ENCODE data around the gene ALG9. TPM values are rescaled to one million over a fixed set of nuclear protein-coding genes. Genes with fewer than 3 reads are reported as not detected.

Gene ALG9
- total RNA-seq, 1 donor from 2014 or later: 55.5 TPM

GRCh38 chr11:111801135-111801534 lies 70.2 kb downstream of the ALG9 start:
- H3K27ac Mint-ChIP-seq (ENCODE audit: unreplicated experiment): no peak overlapping the region
- no peaks in the 10 kb centered on the region for H3K4me1 Mint-ChIP-seq
- H3K9me3 Mint-ChIP-seq: no peaks in the 10 kb centered on the region
- H3K27me3 Mint-ChIP-seq (ENCODE audit: low read depth): no peaks in the 10 kb centered on the region
- no peak overlapping the region for H3K4me3 Mint-ChIP-seq
- DNase-seq (ENCODE audit: low read depth, low spot score): no peak
- TF ChIP-seq CTCF (conservative IDR thresholded peaks at IDR 0.05): no peak
- H3K36me3 Mint-ChIP-seq (ENCODE audit: low read depth): peaks cover 12% of the 10 kb centered on the region

GRCh38 chr11:111798279-111798678 lies 73.1 kb downstream of the ALG9 start:
- Mint-ChIP-seq H3K27me3 (ENCODE audit: low read depth) (no peaks in the 10 kb centered on the region), H3K4me1 (peaks cover 8% of the 10 kb centered on the region), H3K27ac (ENCODE audit: unreplicated experiment) (no peak overlapping the region), H3K4me3 (no peak overlapping the region), H3K9me3 (no peaks in the 10 kb centered on the region), H3K36me3 (ENCODE audit: low read depth) (peaks cover 13% of the 10 kb centered on the region)
- no peak for DNase-seq (ENCODE audit: low read depth, low spot score)
- TF ChIP-seq CTCF (conservative IDR thresholded peaks at IDR 0.05): no peak

GRCh38 chr11:111797145-111797581 lies 74.2 kb downstream of the ALG9 start:
- Mint-ChIP-seq H3K36me3 (ENCODE audit: low read depth) (peaks cover 13% of the 10 kb centered on the region), H3K27me3 (ENCODE audit: low read depth) (no peaks in the 10 kb centered on the region), H3K27ac (ENCODE audit: unreplicated experiment) (no peak overlapping the region), H3K4me1 (peaks cover 8% of the 10 kb centered on the region), H3K4me3 (no peak overlapping the region), H3K9me3 (no peaks in the 10 kb centered on the region)
- DNase-seq (ENCODE audit: low read depth, low spot score): no peak
- TF ChIP-seq CTCF (conservative IDR thresholded peaks at IDR 0.05): no peak

- DNase-seq (ENCODE audit: low read depth, low spot score): no peak
- Mint-ChIP-seq H3K27me3 (ENCODE audit: low read depth) (no peaks in the 10 kb centered on the region), H3K9me3 (no peaks in the 10 kb centered on the region), H3K27ac (ENCODE audit: unreplicated experiment) (no peak overlapping the region), H3K36me3 (ENCODE audit: low read depth) (peaks cover 11% of the 10 kb centered on the region), H3K4me1 (peaks cover 8% of the 10 kb centered on the region), H3K4me3 (no peak overlapping the region)
- TF ChIP-seq CTCF (conservative IDR thresholded peaks at IDR 0.05): no peak
Observed at GRCh38 chr11:111796696-111797095, 74.7 kb downstream of the ALG9 start.

- no peak for TF ChIP-seq CTCF (conservative IDR thresholded peaks at IDR 0.05)
- Mint-ChIP-seq H3K27me3 (ENCODE audit: low read depth) (no peaks in the 10 kb centered on the region), H3K4me1 (peaks cover 8% of the 10 kb centered on the region), H3K36me3 (ENCODE audit: low read depth) (peaks cover 9% of the 10 kb centered on the region), H3K4me3 (no peak overlapping the region), H3K27ac (ENCODE audit: unreplicated experiment) (no peak overlapping the region), H3K9me3 (no peaks in the 10 kb centered on the region)
- no peak for DNase-seq (ENCODE audit: low read depth, low spot score)
Observed at GRCh38 chr11:111795334-111795985, 75.9 kb downstream of the ALG9 start.

Data from neural crest cell (in vitro differentiated cells).